Tibial nerve (tissue), 4 donors: ENCODE data around the gene SNED1. TPM values are rescaled to one million over a fixed set of nuclear protein-coding genes. Genes with fewer than 3 reads are reported as not detected.

Experiments used
- DNase-seq, 2 donors: peaks; one replicate each; pipeline ENCODE4 v3.0.0-alpha.2; 2019; ENCODE audit warnings: low spot score in 2 of 2
- H3K27ac ChIP-seq, 4 donors: fragments of 200-600 bp; sonication (generic) in 3 of 4; one replicate each; pipeline ENCODE4 v1.5.1; 2017 to 2019; ENCODE audit warnings: mild to moderate bottlenecking in 1 of 4
- H3K27me3 ChIP-seq, 2 donors: fragments of 200-600 bp; sonication (generic) in 1 of 2; one replicate each; pipeline versions ENCODE4 v1.5.1 to v1.6.0; 2017 to 2019
- H3K36me3 ChIP-seq, 3 donors: fragments of 200-600 bp; sonication (generic); one replicate each; pipeline ENCODE4 v1.5.1; 2018 to 2019
- H3K4me1 ChIP-seq, 4 donors: fragments of 200-600 bp; sonication (generic) in 3 of 4; one replicate each; pipeline ENCODE4 v1.5.1; 2017 to 2019
- H3K4me3 ChIP-seq, 4 donors: fragments of 200-600 bp; sonication (generic) in 3 of 4; one replicate each; pipeline ENCODE4 v1.5.1; 2017 to 2019; ENCODE audit warnings: mild to moderate bottlenecking in 1 of 4, moderate library complexity in 1 of 4
- H3K9me3 ChIP-seq, 4 donors: fragments of 200-600 bp; sonication (generic) in 3 of 4; one replicate each; pipeline ENCODE4 v1.5.1; 2017 to 2019
- EP300 ChIP-seq, 2 donors: sonication (generic); formaldehyde crosslinking; IDR thresholded peaks; one replicate each; pipeline ENCODE4 v1.6.1; 2017; ENCODE audit warnings: antibody characterized with exemption in 2 of 2, mild to moderate bottlenecking in 1 of 2
- POLR2A ChIP-seq, 2 donors: fragments of 450-650 bp; IDR thresholded peaks; one replicate each; pipeline ENCODE4 v1.6.1; 2017; ENCODE audit warnings: antibody characterized with exemption in 2 of 2, mild to moderate bottlenecking in 2 of 2, moderate library complexity in 2 of 2
- WGBS, 2 donors: methylation state at CpG; one replicate each; pipeline ENCODE4 v1.1.5; 2018; 5-methylcytosine and 5-hydroxymethylcytosine counted together
- total RNA-seq, 4 donors: library from RNA; depleted of rRNA; stranded (reverse); fragments of >200 nt; gene quantifications; one replicate each; pipeline ENCODE4 v1.1.0, GENCODE V29; 2016
- TF ChIP-seq, protein P1 (sequence below), 5 experiments: fragments of 200-600 bp in 3 of 5; fragments of 450-650 bp in 2 of 5; sonication (generic) in 3 of 5; IDR thresholded peaks; one replicate each; pipeline ENCODE4 v1.5.1; 2016 to 2019; ENCODE audit warnings: antibody characterized with exemption in 5 of 5, mild to moderate bottlenecking in 3 of 5, moderate library complexity in 2 of 5

Gene SNED1
- total RNA-seq, 4 donors from 2014 or later = 116 to 226 (median 141) TPM

DNA sequence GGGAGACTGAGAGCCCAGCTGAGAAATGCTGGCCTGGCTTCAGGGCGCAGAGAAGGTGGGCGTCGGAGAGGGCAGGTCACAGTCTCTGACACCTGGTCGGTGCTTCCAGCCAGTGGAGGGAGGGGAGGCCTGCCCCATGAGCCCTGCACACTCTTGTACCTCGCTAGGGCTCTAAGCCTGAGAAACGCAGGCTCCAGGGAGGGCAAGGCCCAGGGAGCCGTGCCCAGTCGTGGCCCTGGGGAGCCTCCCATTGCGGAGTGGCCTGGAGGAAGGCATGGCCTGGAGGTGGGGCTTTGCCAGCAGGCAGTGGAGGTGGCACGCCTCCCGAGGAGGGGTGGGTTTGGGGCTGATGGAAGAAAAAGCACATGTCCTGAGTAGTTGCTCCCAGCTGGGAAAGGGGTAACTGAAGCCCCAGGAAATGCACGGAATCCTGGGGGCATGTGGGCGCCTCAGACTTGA, 64.7 kb downstream of the SNED1 start:
- Histone ChIP-seq H3K36me3 (peaks cover 0 to 36% (median 0%) of the 10 kb centered on the region in 3 donors), H3K9me3 (no peaks in the 10 kb centered on the region), H3K4me3 (no peak overlapping the region), H3K4me1 (peaks cover 0 to 23% (median 0%) of the 10 kb centered on the region in 4 donors), H3K27me3 (no peaks in the 10 kb centered on the region), H3K27ac (no peak overlapping the region)
- no peak for DNase-seq
- TF ChIP-seq POLR2A (IDR thresholded peaks at IDR 0.05) (no peak), EP300 (IDR thresholded peaks at IDR 0.05) (no peak)
- TF ChIP-seq, protein P1, sequence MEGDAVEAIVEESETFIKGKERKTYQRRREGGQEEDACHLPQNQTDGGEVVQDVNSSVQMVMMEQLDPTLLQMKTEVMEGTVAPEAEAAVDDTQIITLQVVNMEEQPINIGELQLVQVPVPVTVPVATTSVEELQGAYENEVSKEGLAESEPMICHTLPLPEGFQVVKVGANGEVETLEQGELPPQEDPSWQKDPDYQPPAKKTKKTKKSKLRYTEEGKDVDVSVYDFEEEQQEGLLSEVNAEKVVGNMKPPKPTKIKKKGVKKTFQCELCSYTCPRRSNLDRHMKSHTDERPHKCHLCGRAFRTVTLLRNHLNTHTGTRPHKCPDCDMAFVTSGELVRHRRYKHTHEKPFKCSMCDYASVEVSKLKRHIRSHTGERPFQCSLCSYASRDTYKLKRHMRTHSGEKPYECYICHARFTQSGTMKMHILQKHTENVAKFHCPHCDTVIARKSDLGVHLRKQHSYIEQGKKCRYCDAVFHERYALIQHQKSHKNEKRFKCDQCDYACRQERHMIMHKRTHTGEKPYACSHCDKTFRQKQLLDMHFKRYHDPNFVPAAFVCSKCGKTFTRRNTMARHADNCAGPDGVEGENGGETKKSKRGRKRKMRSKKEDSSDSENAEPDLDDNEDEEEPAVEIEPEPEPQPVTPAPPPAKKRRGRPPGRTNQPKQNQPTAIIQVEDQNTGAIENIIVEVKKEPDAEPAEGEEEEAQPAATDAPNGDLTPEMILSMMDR (IDR thresholded peaks at IDR 0.05) = no peak
- 48 to 55% methylated on average over 8 to 13 of the region's 13 CpGs for WGBS, 2 donors

DNA sequence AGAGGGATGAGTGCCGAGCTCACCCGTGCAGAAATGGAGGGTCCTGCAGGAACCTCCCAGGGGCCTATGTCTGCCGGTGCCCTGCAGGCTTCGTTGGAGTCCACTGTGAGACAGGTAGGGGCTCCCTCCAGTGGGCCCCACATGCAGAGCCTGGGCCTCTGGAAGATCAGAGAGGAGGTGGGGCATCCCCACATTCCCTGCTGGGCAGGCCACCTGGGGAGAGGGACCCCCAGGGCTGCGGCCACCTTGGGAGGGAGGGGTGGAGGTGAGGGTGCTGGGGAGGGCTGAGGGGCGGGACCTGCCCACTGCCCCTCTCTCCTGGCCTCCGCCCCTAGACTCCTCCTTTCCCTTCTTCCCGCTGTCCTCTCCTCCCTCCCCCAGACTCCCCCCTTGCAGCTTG, 65.2 kb downstream of the SNED1 start:
- H3K27ac ChIP-seq = no peak overlapping the region
- no peaks in the 10 kb centered on the region for H3K9me3 ChIP-seq
- peaks cover 0 to 23% (median 0%) of the 10 kb centered on the region in 4 donors for H3K4me1 ChIP-seq
- H3K36me3 ChIP-seq = peaks cover 0 to 41% (median 0%) of the 10 kb centered on the region in 3 donors
- H3K4me3 ChIP-seq = peak overlapping the region in 1 of 4 donors; percentile 31
- 46 to 54% methylated on average over 8 of the region's 8 CpGs for WGBS, 2 donors
- H3K27me3 ChIP-seq = no peaks in the 10 kb centered on the region
- TF ChIP-seq, protein P1 (IDR thresholded peaks at IDR 0.05) = no peak
- TF ChIP-seq POLR2A (IDR thresholded peaks at IDR 0.05) = no peak
- peak in 1 of 2 donors; percentile 11 for DNase-seq

DNA sequence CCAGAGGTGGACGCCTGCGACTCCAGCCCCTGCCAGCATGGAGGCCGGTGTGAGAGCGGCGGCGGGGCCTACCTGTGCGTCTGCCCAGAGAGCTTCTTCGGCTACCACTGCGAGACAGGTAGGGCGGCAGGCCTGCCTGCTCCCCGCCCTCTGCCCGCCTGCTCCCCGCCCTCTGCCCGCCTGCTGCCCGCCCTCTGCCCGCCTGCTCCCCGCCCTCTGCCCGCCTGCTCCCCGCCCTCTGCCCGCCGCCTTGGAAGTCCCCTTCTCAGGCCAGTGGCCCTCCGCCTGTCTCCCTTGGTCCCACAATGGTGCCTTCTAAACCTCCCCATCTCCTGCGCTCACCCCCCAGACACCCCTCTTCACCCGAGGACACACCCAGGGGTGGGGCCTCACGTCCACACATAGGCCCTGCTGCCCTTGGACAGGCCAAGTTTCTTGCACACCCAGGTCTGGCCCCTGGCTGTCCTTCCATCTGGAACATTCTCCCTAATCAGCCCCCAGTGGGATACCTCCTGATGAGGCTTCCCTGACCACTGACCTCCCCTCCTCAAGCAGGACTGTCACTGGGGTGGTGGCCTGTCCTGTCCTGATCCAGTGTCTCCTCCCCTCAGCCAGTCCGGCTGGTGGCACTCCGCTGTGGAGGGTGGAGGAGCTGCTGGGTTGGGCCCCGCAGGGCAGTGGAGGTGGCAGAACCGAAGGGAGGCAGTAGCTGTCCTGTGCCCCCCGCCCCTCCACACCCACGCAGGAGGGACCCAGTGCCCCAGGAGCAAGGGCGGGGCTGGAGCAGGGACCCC, 65.8 kb downstream of the SNED1 start:
- WGBS, 2 donors = 40 to 52% methylated on average over 25 to 30 of the region's 32 CpGs
- Histone ChIP-seq H3K4me1 (peaks cover 0 to 23% (median 0%) of the 10 kb centered on the region in 4 donors), H3K27ac (peak overlapping the region in 1 of 4 donors; percentile 32), H3K27me3 (no peaks in the 10 kb centered on the region), H3K36me3 (peaks cover 0 to 47% (median 0%) of the 10 kb centered on the region in 3 donors), H3K9me3 (no peaks in the 10 kb centered on the region), H3K4me3 (peak overlapping the region in 1 of 4 donors; percentile 31)
- TF ChIP-seq POLR2A (IDR thresholded peaks at IDR 0.05) (no peak), EP300 (IDR thresholded peaks at IDR 0.05) (no peak)
- TF ChIP-seq, protein P1 (IDR thresholded peaks at IDR 0.05) = no peak
- peak in 1 of 2 donors; percentile 8 for DNase-seq

DNA sequence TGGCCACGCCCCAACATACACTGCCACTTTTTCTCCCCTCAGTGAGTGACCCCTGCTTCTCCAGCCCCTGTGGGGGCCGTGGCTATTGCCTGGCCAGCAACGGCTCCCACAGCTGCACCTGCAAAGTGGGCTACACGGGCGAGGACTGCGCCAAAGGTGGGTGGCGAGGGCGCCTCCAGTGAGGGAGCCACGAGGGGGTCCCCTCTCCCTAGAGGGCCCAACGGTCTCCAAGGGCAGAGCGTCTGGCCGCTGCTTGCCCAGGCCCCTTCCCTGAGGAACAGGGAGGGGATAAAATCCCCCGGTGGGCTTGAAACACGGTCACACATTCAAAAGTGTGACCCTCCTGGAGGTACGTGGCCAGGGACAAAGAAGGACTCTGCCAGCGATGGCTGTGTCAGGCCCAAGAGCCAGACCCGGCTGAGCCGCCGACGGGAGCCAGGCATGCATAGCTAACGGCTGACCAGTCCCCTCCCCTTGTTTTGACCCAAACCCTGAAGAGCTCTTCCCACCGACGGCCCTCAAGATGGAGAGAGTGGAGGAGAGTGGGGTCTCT, 66.5 kb downstream of the SNED1 start:
- TF ChIP-seq POLR2A (IDR thresholded peaks at IDR 0.05) (no peak), EP300 (IDR thresholded peaks at IDR 0.05) (no peak)
- TF ChIP-seq, protein P1 (IDR thresholded peaks at IDR 0.05) = no peak
- Histone ChIP-seq H3K4me3 (no peak overlapping the region), H3K36me3 (peaks cover 0 to 53% (median 0%) of the 10 kb centered on the region in 3 donors), H3K27me3 (no peaks in the 10 kb centered on the region), H3K9me3 (no peaks in the 10 kb centered on the region), H3K4me1 (peaks cover 0 to 23% (median 0%) of the 10 kb centered on the region in 4 donors), H3K27ac (peak overlapping the region in 1 of 4 donors; percentile 32)
- peak in 1 of 2 donors; percentile 9 for DNase-seq
- WGBS, 2 donors = 79 to 86% methylated on average over 14 to 20 of the region's 23 CpGs

DNA sequence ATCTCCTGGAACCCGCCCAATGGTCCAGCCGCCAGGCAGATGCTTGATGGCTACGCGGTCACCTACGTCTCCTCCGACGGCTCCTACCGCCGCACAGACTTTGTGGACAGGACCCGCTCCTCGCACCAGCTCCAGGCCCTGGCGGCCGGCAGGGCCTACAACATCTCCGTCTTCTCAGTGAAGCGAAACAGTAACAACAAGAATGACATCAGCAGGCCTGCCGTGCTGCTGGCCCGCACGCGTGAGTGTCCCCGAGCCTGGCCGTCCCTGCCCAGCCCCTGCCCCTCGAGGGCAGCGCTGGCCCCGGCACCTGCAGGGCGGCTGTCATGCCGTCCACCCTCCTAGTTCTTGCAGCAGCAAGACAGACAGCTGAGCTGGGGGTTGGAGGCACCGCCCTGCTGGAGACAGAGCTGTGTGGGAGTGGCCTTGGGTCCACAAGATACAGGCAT, 67.0 kb downstream of the SNED1 start:
- WGBS, 2 donors = 74 to 82% methylated on average over 23 to 27 of the region's 27 CpGs
- H3K9me3 ChIP-seq = no peaks in the 10 kb centered on the region
- peaks cover 0 to 58% (median 0%) of the 10 kb centered on the region in 3 donors for H3K36me3 ChIP-seq
- H3K27me3 ChIP-seq = no peaks in the 10 kb centered on the region
- H3K4me1 ChIP-seq = peaks cover 0 to 23% (median 0%) of the 10 kb centered on the region in 4 donors
- no peak overlapping the region for H3K27ac ChIP-seq
- no peak for DNase-seq
- no peak overlapping the region for H3K4me3 ChIP-seq
- TF ChIP-seq POLR2A (IDR thresholded peaks at IDR 0.05) (no peak), EP300 (IDR thresholded peaks at IDR 0.05) (no peak)
- TF ChIP-seq, protein P1 (IDR thresholded peaks at IDR 0.05) = no peak
